Measurements from ENCODE around the gene TSPAN31.

DNA sequence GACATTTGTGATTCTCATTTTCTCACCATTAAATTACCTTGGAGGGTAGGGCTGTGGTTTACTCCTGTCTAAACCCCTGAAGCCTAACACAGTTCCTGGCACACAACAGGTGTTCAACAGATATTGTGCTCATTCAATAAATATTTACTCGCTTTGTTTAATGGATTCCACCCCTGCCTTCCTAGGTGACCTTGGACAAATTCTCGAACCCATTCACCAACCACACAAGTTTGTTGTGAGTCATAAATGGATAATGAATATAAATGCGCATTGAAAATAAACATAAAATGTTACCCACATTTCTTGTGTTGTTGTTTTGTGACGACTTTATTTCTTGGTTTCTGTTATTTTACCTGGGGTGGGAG lies 37.4 kb downstream of the TSPAN31 start:
- TF ChIP-seq, protein P1, sequence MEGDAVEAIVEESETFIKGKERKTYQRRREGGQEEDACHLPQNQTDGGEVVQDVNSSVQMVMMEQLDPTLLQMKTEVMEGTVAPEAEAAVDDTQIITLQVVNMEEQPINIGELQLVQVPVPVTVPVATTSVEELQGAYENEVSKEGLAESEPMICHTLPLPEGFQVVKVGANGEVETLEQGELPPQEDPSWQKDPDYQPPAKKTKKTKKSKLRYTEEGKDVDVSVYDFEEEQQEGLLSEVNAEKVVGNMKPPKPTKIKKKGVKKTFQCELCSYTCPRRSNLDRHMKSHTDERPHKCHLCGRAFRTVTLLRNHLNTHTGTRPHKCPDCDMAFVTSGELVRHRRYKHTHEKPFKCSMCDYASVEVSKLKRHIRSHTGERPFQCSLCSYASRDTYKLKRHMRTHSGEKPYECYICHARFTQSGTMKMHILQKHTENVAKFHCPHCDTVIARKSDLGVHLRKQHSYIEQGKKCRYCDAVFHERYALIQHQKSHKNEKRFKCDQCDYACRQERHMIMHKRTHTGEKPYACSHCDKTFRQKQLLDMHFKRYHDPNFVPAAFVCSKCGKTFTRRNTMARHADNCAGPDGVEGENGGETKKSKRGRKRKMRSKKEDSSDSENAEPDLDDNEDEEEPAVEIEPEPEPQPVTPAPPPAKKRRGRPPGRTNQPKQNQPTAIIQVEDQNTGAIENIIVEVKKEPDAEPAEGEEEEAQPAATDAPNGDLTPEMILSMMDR (IDR thresholded peaks at IDR 0.05; ENCODE audit: low read length) = no peak
- no peak for TF ChIP-seq EZH2 (IDR thresholded peaks at IDR 0.05; ENCODE audit: borderline replicate concordance, low read length)
